A549 (cell line): ENCODE measurements around the gene ABI2. TPM values are rescaled to one million over a fixed set of nuclear protein-coding genes. Genes with fewer than 3 reads are reported as not detected.

Source experiments
- ATAC-seq, 2 experiments: fragments of 200-7000 bp in 1 of 2; fragments of >200 bp in 1 of 2; cut with Nextera tagmentation in 1 of 2; cut with Tn5 transposase in 1 of 2; 3 replicates each; pipeline versions ENCODE4 v1.8.0 to v1.9.1; 2018 to 2020; ENCODE audit warnings: mild to moderate bottlenecking in 1 of 2, moderate library complexity in 1 of 2
- CTCF ChIA-PET: fragments of 300-600 bp; sonication (Branson Sonifier 250); formaldehyde crosslinking; extraction: SDS; loops from one replicate; lab custom pipeline; 2021; ENCODE audit warnings: antibody characterized with exemption, inconsistent platforms; lab: Yijun Ruan, JAX
- POLR2A ChIA-PET: fragments of 350-600 bp; formaldehyde crosslinking; extraction: SDS; loops from one replicate; lab custom pipeline; 2021; ENCODE audit warnings: antibody characterized with exemption, inconsistent platforms; lab: Yijun Ruan, JAX
- DNase-seq, 2 experiments: peaks; one replicate each; pipeline versions ENCODE4 v3.0.0 to v3.0.0-alpha.2; 2011 to 2016; ENCODE audit warnings: low read depth in 1 of 2, low spot score in 1 of 2
- FAIRE-seq: peaks from 2 replicates; lab custom pipeline; 2011; peaks lifted over from hg19 to GRCh38; lab: Jason Lieb, UNC
- H3K27ac ChIP-seq, 2 experiments: fragments of >200 bp; sonication (Bioruptor Twin); formaldehyde crosslinking; 3 replicates each; pipeline ENCODE4 v1.5.1; 2016 to 2017
- H3K4me1 ChIP-seq: fragments of >200 bp; sonication (Bioruptor Twin); formaldehyde crosslinking; 3 replicates; pipeline ENCODE4 v1.6.1; 2016
- H3K4me2 ChIP-seq: fragments of >200 bp; sonication (Bioruptor Twin); formaldehyde crosslinking; 3 replicates; pipeline ENCODE4 v1.6.1; 2016
- H3K4me3 ChIP-seq: fragments of >200 bp; sonication (Bioruptor Twin); formaldehyde crosslinking; 3 replicates; pipeline ENCODE4 v1.5.1; 2016
- H3K9me3 ChIP-seq: fragments of >200 bp; sonication (Bioruptor Twin); formaldehyde crosslinking; 3 replicates; pipeline ENCODE4 v1.6.1; 2016
- BHLHE40 ChIP-seq: IDR thresholded peaks from 2 replicates; pipeline ENCODE4 v1.6.1; 2012; ENCODE audit warnings: low read depth, low read length, inconsistent platforms
- CEBPB ChIP-seq, 2 experiments: fragments of >200 bp in 1 of 2; sonication (Bioruptor Twin) in 1 of 2; formaldehyde crosslinking in 1 of 2; IDR thresholded peaks; 2 replicates each; pipeline ENCODE4 v1.6.1; 2012 to 2016
- CTCF ChIP-seq: fragments of >200 bp; sonication (Bioruptor Twin); formaldehyde crosslinking; IDR thresholded peaks from 3 replicates; pipeline ENCODE4 v1.5.1; 2016
- EHF ChIP-seq: fragments of 250-450 bp; sonication (Bioruptor Pico); IDR thresholded peaks from 2 replicates; pipeline ENCODE4 v1.5.0; 2020; ENCODE audit warnings: mild to moderate bottlenecking
- EP300 ChIP-seq, 2 experiments: fragments of >200 bp; sonication (Bioruptor Twin); formaldehyde crosslinking; IDR thresholded peaks; 2 replicates in 1 of 2; 3 replicates in 1 of 2; pipeline ENCODE4 v1.6.1; 2016 to 2017
- FOSL2 ChIP-seq, 2 experiments: fragments of 450-650 bp in 1 of 2; fragments of >200 bp in 1 of 2; sonication (Bioruptor Twin) in 1 of 2; formaldehyde crosslinking; IDR thresholded peaks; 2 replicates each; pipeline versions ENCODE4 v1.5.0 to v1.6.1; 2016 to 2020; ENCODE audit warnings: mild to moderate bottlenecking in 1 of 2, moderate library complexity in 1 of 2
- GATA3 ChIP-seq: IDR thresholded peaks from 2 replicates; pipeline ENCODE4 v1.6.1; 2012; ENCODE audit warnings: borderline replicate concordance
- HDAC2 ChIP-seq: fragments of 200-600 bp; sonication (generic); IDR thresholded peaks from 2 replicates; pipeline ENCODE4 v1.6.1; 2016
- HEYL ChIP-seq: fragments of 250-450 bp; sonication (Bioruptor Pico); IDR thresholded peaks from 2 replicates; pipeline ENCODE4 v1.8.0; 2021; ENCODE audit warnings: mild to moderate bottlenecking, moderate library complexity
- HOXA7 ChIP-seq: fragments of 250-450 bp; sonication (Bioruptor Pico); IDR thresholded peaks from 2 replicates; pipeline ENCODE4 v1.5.0; 2020; ENCODE audit warnings: mild to moderate bottlenecking, moderate library complexity
- JUN ChIP-seq, 2 experiments: fragments of >200 bp; sonication (Bioruptor Twin); formaldehyde crosslinking; IDR thresholded peaks; 2 replicates in 1 of 2; 3 replicates in 1 of 2; pipeline ENCODE4 v1.6.1; 2016 to 2017
- JUNB ChIP-seq: fragments of >200 bp; sonication (Bioruptor Twin); formaldehyde crosslinking; IDR thresholded peaks from 2 replicates; pipeline ENCODE4 v1.6.1; 2016
- KDM5A ChIP-seq: fragments of 200-600 bp; sonication (generic); IDR thresholded peaks from 2 replicates; pipeline ENCODE4 v1.6.1; 2016; ENCODE audit warnings: antibody characterized with exemption, mild to moderate bottlenecking
- MAX ChIP-seq: IDR thresholded peaks from 2 replicates; pipeline ENCODE4 v1.6.1; 2012
- MYC ChIP-seq: IDR thresholded peaks from 2 replicates; pipeline ENCODE4 v1.6.1; 2012; ENCODE audit warnings: mild to moderate bottlenecking, inconsistent platforms, low read length, improper control_type of control experiment, borderline replicate concordance
- NFE2L2 ChIP-seq: fragments of 150-350 bp; conservative IDR thresholded peaks from 2 replicates; pipeline ENCODE4 v1.6.1; 2014; ENCODE audit warnings: low read length
- PBX3 ChIP-seq: IDR thresholded peaks from 2 replicates; pipeline ENCODE4 v1.6.1; 2012
- PHF8 ChIP-seq: fragments of 200-600 bp; sonication (generic); IDR thresholded peaks from 2 replicates; pipeline ENCODE4 v1.6.1; 2016; ENCODE audit warnings: low read depth, mild to moderate bottlenecking, antibody characterized with exemption, moderate library complexity, borderline replicate concordance
- POLR2A ChIP-seq: IDR thresholded peaks from 2 replicates; pipeline ENCODE4 v1.6.1; 2012; ENCODE audit warnings: mild to moderate bottlenecking, low read length
- POLR2AphosphoS2 ChIP-seq: conservative IDR thresholded peaks from 2 replicates; pipeline ENCODE4 v1.6.1; 2012; ENCODE audit warnings: low read length, improper control_type of control experiment, inconsistent platforms
- RARB ChIP-seq: fragments of 250-450 bp; sonication (Bioruptor Pico); IDR thresholded peaks from 2 replicates; pipeline ENCODE4 v1.8.0; 2021; ENCODE audit warnings: mild to moderate bottlenecking, moderate library complexity
- RCOR1 ChIP-seq: fragments of 150-350 bp; IDR thresholded peaks from 2 replicates; pipeline ENCODE4 v1.6.1; 2014; ENCODE audit warnings: antibody characterized with exemption, low read length, low read depth
- RFX5 ChIP-seq: fragments of 450-650 bp; IDR thresholded peaks from 2 replicates; pipeline ENCODE4 v1.7.1; 2014; ENCODE audit warnings: antibody characterized with exemption, mild to moderate bottlenecking, moderate library complexity
- RNF2 ChIP-seq: fragments of 200-600 bp; sonication (generic); IDR thresholded peaks from 2 replicates; pipeline ENCODE4 v1.6.1; 2016; ENCODE audit warnings: low read depth, mild to moderate bottlenecking, antibody characterized with exemption, moderate library complexity, borderline replicate concordance
- SREBF2 ChIP-seq: fragments of 450-650 bp; IDR thresholded peaks from 2 replicates; pipeline ENCODE4 v1.6.1; 2014; ENCODE audit warnings: mild to moderate bottlenecking, moderate library complexity
- TP53 ChIP-seq: fragments of 250-450 bp; sonication (Bioruptor Pico); IDR thresholded peaks from 2 replicates; pipeline ENCODE4 v1.5.0; 2021; ENCODE audit warnings: mild to moderate bottlenecking, moderate library complexity
- ZC3H11A ChIP-seq: fragments of 450-650 bp; IDR thresholded peaks from 2 replicates; pipeline ENCODE4 v1.6.1; 2014; ENCODE audit warnings: antibody characterized with exemption, mild to moderate bottlenecking
- ZFP36 ChIP-seq: fragments of 450-650 bp; IDR thresholded peaks from 2 replicates; pipeline ENCODE4 v1.6.1; 2014; ENCODE audit warnings: borderline replicate concordance; ENCODE audit not compliant: partially characterized antibody
- ZSCAN20 ChIP-seq: fragments of 250-450 bp; sonication (Bioruptor Pico); IDR thresholded peaks from 2 replicates; pipeline ENCODE4 v1.8.0; 2022; ENCODE audit warnings: mild to moderate bottlenecking, moderate library complexity
- WGBS: methylation state at CpG from one replicate; pipeline ENCODE4 v1.1.6; 2017; ENCODE audit errors: missing lambda C conversion rate; 5-methylcytosine and 5-hydroxymethylcytosine counted together
- polyA plus RNA-seq, 4 experiments: library from polyadenylated mRNA; depleted of rRNA in 3 of 4; stranded (reverse); fragments of >200 nt; fragmentation: RNase III in 1 of 4; extraction: RNeasy Plus Mini Kit Qiagen cat#74134 plus additional on column Dnase treatment in 1 of 4; gene quantifications; 2 replicates in 3 of 4; 3 replicates in 1 of 4; pipeline ENCODE4 v1.2.3, GENCODE V29; 2011 to 2017
- TF ChIP-seq, protein P1 (sequence below): fragments of 450-650 bp; IDR thresholded peaks from 2 replicates; pipeline ENCODE4 v1.6.1; 2014; ENCODE audit warnings: antibody characterized with exemption

Gene ABI2
- polyA plus RNA-seq, 2 of the 4 experiments (the other 2 are of a cell fraction) = 36.2 to 51.1 TPM

- TF ChIP-seq HDAC2 = no peak
Measured at GRCh38 chr2:203399031-203399430, 70.8 kb downstream of the ABI2 start (continued).

DNA sequence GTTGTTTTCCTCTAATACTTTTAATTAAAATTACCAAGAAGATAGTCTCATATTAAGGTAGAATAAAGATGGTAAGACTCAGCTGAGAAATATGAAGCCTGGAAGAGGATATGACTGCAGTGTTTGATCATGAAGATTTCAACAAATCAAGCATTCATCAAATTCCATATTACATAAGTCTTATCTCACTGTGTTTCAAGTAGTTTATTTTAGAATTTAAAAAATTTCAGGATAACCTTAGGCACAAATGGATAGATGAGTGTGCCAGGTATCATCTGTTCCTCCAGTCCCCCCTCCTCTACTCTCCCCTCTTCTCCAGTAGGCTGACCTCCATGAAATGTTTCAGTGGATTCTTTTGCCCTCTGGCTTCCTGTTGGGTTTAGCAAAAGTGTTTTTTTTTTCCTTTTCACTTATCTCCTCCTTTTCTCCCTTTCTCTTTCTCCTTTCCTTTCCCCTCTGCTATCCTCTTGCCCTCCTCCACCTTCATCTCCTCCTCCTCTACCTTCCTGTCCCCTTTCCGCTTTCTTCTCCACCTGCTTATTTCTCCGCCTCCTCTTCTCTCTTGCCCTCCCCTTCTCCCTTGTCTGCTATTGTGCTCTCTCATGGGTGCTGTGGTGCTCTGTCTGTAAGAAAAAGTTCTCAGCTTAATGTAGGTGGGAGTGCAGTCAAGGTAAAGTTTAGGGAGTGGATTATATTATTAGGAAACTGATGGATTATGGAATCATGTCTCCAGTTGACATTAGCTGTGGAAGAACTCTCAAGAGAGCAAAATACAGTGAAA lies 72.8 kb downstream of the ABI2 start:
- Histone ChIP-seq H3K27ac (peak overlapping the region; percentile 69 to 81), H3K4me2 (peak overlapping the region; percentile 56), H3K4me1 (peaks cover 57% of the 10 kb centered on the region), H3K4me3 (no peak overlapping the region), H3K9me3 (no peaks in the 10 kb centered on the region)
- FAIRE-seq (no peak), ATAC-seq (peak; percentile 62 to 73), DNase-seq (peak in 1 of 2 experiments; percentile 32)
- ChIA-PET POLR2A (no interaction called here), CTCF (no interaction called here)
- 92% methylated on average over 2 of the region's 2 CpGs for WGBS
- no peak for TF ChIP-seq MAX
- peak in 1 of 2 experiments; percentile 35; a peak in 1 of 5 replicates for TF ChIP-seq EP300 (IDR thresholded peaks at IDR 0.05)
- TF ChIP-seq, protein P1, sequence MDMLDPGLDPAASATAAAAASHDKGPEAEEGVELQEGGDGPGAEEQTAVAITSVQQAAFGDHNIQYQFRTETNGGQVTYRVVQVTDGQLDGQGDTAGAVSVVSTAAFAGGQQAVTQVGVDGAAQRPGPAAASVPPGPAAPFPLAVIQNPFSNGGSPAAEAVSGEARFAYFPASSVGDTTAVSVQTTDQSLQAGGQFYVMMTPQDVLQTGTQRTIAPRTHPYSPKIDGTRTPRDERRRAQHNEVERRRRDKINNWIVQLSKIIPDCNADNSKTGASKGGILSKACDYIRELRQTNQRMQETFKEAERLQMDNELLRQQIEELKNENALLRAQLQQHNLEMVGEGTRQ = no peak
- TF ChIP-seq CEBPB (IDR thresholded peaks at IDR 0.05) = peak in 1 of 2 experiments; percentile 51; a peak in 1 of 4 replicates
- peak; percentile 67 for TF ChIP-seq JUNB
- no peak for TF ChIP-seq HDAC2
- no peak for TF ChIP-seq KDM5A
- no peak for TF ChIP-seq RFX5
- TF ChIP-seq ZSCAN20 (CRISPR knock-in tag) = no peak
- TF ChIP-seq JUN (IDR thresholded peaks at IDR 0.05) = peak in 1 of 2 experiments; percentile 24; a peak in 1 of 5 replicates
- TF ChIP-seq RCOR1 = no peak
- peak; percentile 5; the same call in 1 of the 2 replicates for TF ChIP-seq FOSL2 (IDR thresholded peaks at IDR 0.05)
- TF ChIP-seq FOSL2 (CRISPR knock-in tag; IDR thresholded peaks at IDR 0.05) = 0 out of 2 replicates have a peak, but pooled peaks have one; percentile 3
- TF ChIP-seq GATA3 = peak; percentile 76; the same call in 1 of the 2 replicates

GRCh38 chr2:203404996-203405395 lies 76.8 kb downstream of the ABI2 start:
- no peak for DNase-seq
- TF ChIP-seq RARB (CRISPR knock-in tag) (no peak), TP53 (CRISPR knock-in tag) (no peak), ZC3H11A (no peak), SREBF2 (no peak), NFE2L2 (no peak), RFX5 (no peak), JUN (IDR thresholded peaks at IDR 0.05) (no peak), ZFP36 (no peak), ZSCAN20 (CRISPR knock-in tag) (no peak), POLR2A (no peak), POLR2AphosphoS2 (no peak)
- no peaks in the 10 kb centered on the region for H3K9me3 ChIP-seq
- POLR2A ChIA-PET = no interaction called here
- no peak for FAIRE-seq
- CTCF ChIA-PET = no interaction called here
- ATAC-seq = no peak
- H3K4me1 ChIP-seq = peaks cover 57% of the 10 kb centered on the region
- no peak overlapping the region for H3K4me3 ChIP-seq
- H3K27ac ChIP-seq = peak overlapping the region; percentile 74 to 80
- peak overlapping the region; percentile 39; the same call in 2 of the 3 replicates for H3K4me2 ChIP-seq

GRCh38 chr2:203407496-203407895 lies 79.3 kb downstream of the ABI2 start:
- H3K4me1 ChIP-seq = peaks cover 41% of the 10 kb centered on the region
- FAIRE-seq (no peak), DNase-seq (no peak), ATAC-seq (no peak)
- ChIA-PET CTCF (interaction anchor here (0.9 to 1.5 kb wide), 3 partner anchors 46 to 167 kb away, joined by 3 to 4 read pairs (median 4); no protein-coding TSS in a partner anchor), POLR2A (no interaction called here)
- no peak overlapping the region for H3K27ac ChIP-seq
- H3K4me3 ChIP-seq = no peak overlapping the region
- no peak overlapping the region for H3K4me2 ChIP-seq
- H3K9me3 ChIP-seq = no peaks in the 10 kb centered on the region
- no peak for TF ChIP-seq MYC
- no peak for TF ChIP-seq EHF (CRISPR knock-in tag)
- TF ChIP-seq HOXA7 (CRISPR knock-in tag) = no peak
- TF ChIP-seq PHF8 = no peak
- TF ChIP-seq BHLHE40 = no peak
- TF ChIP-seq PBX3 = no peak
- no peak for TF ChIP-seq HDAC2
- TF ChIP-seq JUNB = no peak
- no peak for TF ChIP-seq HEYL (CRISPR knock-in tag)
- no peak for TF ChIP-seq RNF2
- TF ChIP-seq POLR2AphosphoS2 = no peak
- TF ChIP-seq SREBF2 = no peak
- TF ChIP-seq TP53 (CRISPR knock-in tag) = no peak
- TF ChIP-seq CTCF = no peak
